Left lobe of liver (tissue), 2 donors: ENCODE measurements around the gene ANKRD60. TPM values are rescaled to one million over a fixed set of nuclear protein-coding genes. Genes with fewer than 3 reads are reported as not detected.

ENCODE experiments used
- ATAC-seq: fragments of 200-7000 bp; cut with Tn5 transposase; one replicate; pipeline ENCODE4 v1.9.1; 2020; ENCODE audit warnings: mild to moderate bottlenecking, moderate library complexity
- DNase-seq: peaks from one replicate; pipeline ENCODE4 v3.0.0-alpha.2; 2020; ENCODE audit warnings: low spot score
- total RNA-seq: library from RNA; stranded (reverse); gene quantifications from one replicate; pipeline ENCODE4 v1.2.1, GENCODE V29; 2021
- donor health status: DM: no; HTN: no; CAD: no; lungs with moderate emphysema.
- donor health status: DM: no; HTN: yes; CAD: no.

Gene ANKRD60
- not detected for total RNA-seq

- no peak for DNase-seq
- ATAC-seq, result no peak
These were observed at the start of gene ANKRD60 for GRCh38 chr20:58228484-58229197. Gene ANKRD60, minus strand, starts transcription at chr20:58228653. Its CDS starts 0 bp downstream, at chr20:58228653.

GRCh38 chr20:58277578-58278472 lies 49.4 kb upstream of the ANKRD60 start:
- no peak for ATAC-seq
- no peak for DNase-seq

- no peak for DNase-seq
- no peak for ATAC-seq
These were observed 48.7 kb upstream of the ANKRD60 start for GRCh38 chr20:58277107-58277506.

GRCh38 chr20:58274384-58274783 lies 45.9 kb upstream of the ANKRD60 start:
- ATAC-seq (no peak), DNase-seq (no peak)

- ATAC-seq (no peak), DNase-seq (no peak)
These were observed 43.3 kb upstream of the ANKRD60 start for GRCh38 chr20:58271606-58272351.

- ATAC-seq (no peak), DNase-seq (no peak)
These were observed 40.6 kb upstream of the ANKRD60 start for GRCh38 chr20:58268936-58269619.

GRCh38 chr20:58268421-58268821 lies 40.0 kb upstream of the ANKRD60 start:
- ATAC-seq, result no peak

GRCh38 chr20:58267389-58268215 lies 39.1 kb upstream of the ANKRD60 start:
- ATAC-seq (no peak), DNase-seq (no peak)

More at GRCh38 chr20:58268421-58268821, 40.0 kb upstream of the ANKRD60 start:
- DNase-seq, result no peak

- ATAC-seq, result no peak
- no peak for DNase-seq
These were observed 35.8 kb upstream of the ANKRD60 start for GRCh38 chr20:58264271-58264670.

GRCh38 chr20:58261660-58262059 lies 33.2 kb upstream of the ANKRD60 start:
- DNase-seq (no peak), ATAC-seq (no peak)

- DNase-seq (no peak), ATAC-seq (no peak)
These were observed 31.6 kb upstream of the ANKRD60 start for GRCh38 chr20:58260006-58260405.

GRCh38 chr20:58256842-58257241 lies 28.4 kb upstream of the ANKRD60 start:
- ATAC-seq, result no peak
- no peak for DNase-seq

GRCh38 chr20:58256307-58256706 lies 27.9 kb upstream of the ANKRD60 start:
- ATAC-seq, result no peak

GRCh38 chr20:58254890-58255289 lies 26.4 kb upstream of the ANKRD60 start:
- ATAC-seq (no peak), DNase-seq (no peak)

More at GRCh38 chr20:58256307-58256706, 27.9 kb upstream of the ANKRD60 start:
- no peak for DNase-seq

- ATAC-seq, result no peak
- no peak for DNase-seq
These were observed 23.6 kb upstream of the ANKRD60 start for GRCh38 chr20:58251979-58252591.

GRCh38 chr20:58251348-58251978 lies 23.0 kb upstream of the ANKRD60 start:
- ATAC-seq, result no peak

GRCh38 chr20:58246346-58246745 lies 17.9 kb upstream of the ANKRD60 start:
- no peak for DNase-seq

More at GRCh38 chr20:58251348-58251978, 23.0 kb upstream of the ANKRD60 start:
- DNase-seq, result no peak

GRCh38 chr20:58245931-58246330 lies 17.5 kb upstream of the ANKRD60 start:
- DNase-seq (no peak), ATAC-seq (no peak)

More at GRCh38 chr20:58246346-58246745, 17.9 kb upstream of the ANKRD60 start:
- ATAC-seq, result peak; percentile 52
